ENCODE measurements around the gene KRTAP10-6. TPM values are rescaled to one million over a fixed set of nuclear protein-coding genes. Genes with fewer than 3 reads are reported as not detected.

KRTAP10-6 gene
- total and polyA plus RNA-seq, 2 of the 8 experiments (the other 6 are each of a cell fraction or from before 2014, with no cell fraction given): 0.12 TPM; not detected in 1

GRCh38 chr21:44576025-44576420 lies 16.3 kb downstream of the KRTAP10-6 start (continued):
- no peak for TF ChIP-seq E2F6 (IDR thresholded peaks at IDR 0.05)
- no peak for TF ChIP-seq NANOG (IDR thresholded peaks at IDR 0.05; ENCODE audit: insufficient read depth, low read depth, low read length, poor library complexity, severe bottlenecking)
- TF ChIP-seq SP4 (IDR thresholded peaks at IDR 0.05; ENCODE audit: low read length): no peak
- no peak for TF ChIP-seq SP2 (IDR thresholded peaks at IDR 0.05; ENCODE audit: low read length)
- TF ChIP-seq CBX8 (IDR thresholded peaks at IDR 0.05; ENCODE audit: borderline replicate concordance, low read depth, low read length): no peak
- no peak for TF ChIP-seq SIX5 (IDR thresholded peaks at IDR 0.05; ENCODE audit: low read depth, low read length)
- TF ChIP-seq SAP30 (IDR thresholded peaks at IDR 0.05; ENCODE audit: insufficient read depth, insufficient replicate concordance, low read length): no peak
